Neural cell (in vitro differentiated cells): Measurements from ENCODE around the gene OR52E2. TPM values are rescaled to one million over a fixed set of nuclear protein-coding genes. Genes with fewer than 3 reads are reported as not detected.

Experiments
- H2AFZ ChIP-seq: fragments of 200-600, 300-800 bp; sonication (generic), shearing (Covaris generic); 2 replicates; pipeline ENCODE4 v1.6.0; 2014; ENCODE audit warnings: low read depth, mild to moderate bottlenecking, antibody characterized with exemption, low read length, moderate library complexity
- H3F3A ChIP-seq: fragments of 200-600 bp; shearing (Covaris generic); 2 replicates; pipeline ENCODE4 v1.6.1; 2016; ENCODE audit warnings: mild to moderate bottlenecking, moderate library complexity, mixed read lengths, antibody characterized with exemption, low read length; ENCODE audit not compliant: insufficient read depth, poor library complexity, severe bottlenecking
- H3K27ac ChIP-seq: fragments of 200-600, 300-800 bp; sonication (generic), shearing (Covaris generic); 2 replicates; pipeline ENCODE4 v1.5.1; 2014; ENCODE audit warnings: mild to moderate bottlenecking, low read length, moderate library complexity
- H3K27me3 ChIP-seq: fragments of 300-800, 200-600 bp; sonication (generic), shearing (Covaris generic); 2 replicates; pipeline ENCODE4 v1.6.0; 2014; ENCODE audit warnings: mild to moderate bottlenecking, low read depth, low read length, moderate library complexity; ENCODE audit not compliant: insufficient read depth
- H3K36me3 ChIP-seq: fragments of 300-800, 200-600 bp; sonication (generic), shearing (Covaris generic); 2 replicates; pipeline ENCODE4 v1.5.1; 2014; ENCODE audit warnings: mild to moderate bottlenecking, antibody characterized with exemption, low read length, moderate library complexity; ENCODE audit not compliant: insufficient read depth
- H3K4me2 ChIP-seq: fragments of 300-800, 200-600 bp; sonication (generic), shearing (Covaris generic); 2 replicates; pipeline ENCODE4 v1.6.0; 2014; ENCODE audit warnings: mild to moderate bottlenecking, low read length
- H3K4me3 ChIP-seq: fragments of 300-800, 200-600 bp; sonication (generic), shearing (Covaris generic); 2 replicates; pipeline ENCODE4 v1.5.1; 2014; ENCODE audit warnings: mild to moderate bottlenecking, low read length, moderate library complexity
- H3K79me2 ChIP-seq: fragments of 200-600 bp; shearing (Covaris generic); replicated peaks from 2 replicates; pipeline ENCODE4 v1.6.0; 2014; ENCODE audit warnings: mild to moderate bottlenecking, low read length, moderate library complexity; ENCODE audit not compliant: insufficient read depth
- H3K9ac ChIP-seq: fragments of 300-800, 200-600 bp; sonication (generic), shearing (Covaris generic); 2 replicates; pipeline ENCODE4 v1.6.1; 2016; ENCODE audit warnings: mild to moderate bottlenecking, low read length, mixed read lengths
- H3K9me2 ChIP-seq: fragments of 200-600 bp; shearing (Covaris generic); 2 replicates; pipeline ENCODE4 v1.6.1; 2016; ENCODE audit warnings: mild to moderate bottlenecking, low read length, mixed read lengths; ENCODE audit not compliant: insufficient read depth
- H3K9me3 ChIP-seq: fragments of 200-600, 300-800 bp; sonication (generic), shearing (Covaris generic); 2 replicates; pipeline ENCODE4 v1.6.1; 2016; ENCODE audit warnings: mild to moderate bottlenecking, mixed run types, low read length, moderate library complexity, mixed read lengths
- H4K20me1 ChIP-seq: fragments of 200-600 bp; shearing (Covaris generic); 2 replicates; pipeline ENCODE4 v1.6.1; 2016; ENCODE audit warnings: mild to moderate bottlenecking, mixed run types; ENCODE audit not compliant: insufficient read depth
- EP300 ChIP-seq: fragments of 450-650 bp; conservative IDR thresholded peaks from 2 replicates; pipeline ENCODE4 v1.6.1; 2014; ENCODE audit warnings: antibody characterized with exemption, mild to moderate bottlenecking, moderate library complexity; ENCODE audit not compliant: poor library complexity, severe bottlenecking
- EZH2 ChIP-seq: fragments of 200-600, 300-800 bp; shearing (Covaris generic), sonication (generic); IDR thresholded peaks from 2 replicates; pipeline ENCODE4 v1.6.1; 2014; ENCODE audit warnings: antibody characterized with exemption, low read length, borderline replicate concordance, mild to moderate bottlenecking; ENCODE audit not compliant: insufficient read depth, poor library complexity, severe bottlenecking
- MXI1 ChIP-seq: fragments of 450-650 bp; conservative IDR thresholded peaks from 2 replicates; pipeline ENCODE4 v1.6.1; 2014; ENCODE audit warnings: antibody characterized with exemption, mild to moderate bottlenecking; ENCODE audit not compliant: poor library complexity, severe bottlenecking
- POLR2AphosphoS5 ChIP-seq: IDR thresholded peaks from 2 replicates; pipeline ENCODE4 v1.6.1; 2012
- RAD21 ChIP-seq: fragments of 450-650 bp; conservative IDR thresholded peaks from 2 replicates; pipeline ENCODE4 v1.6.1; 2014; ENCODE audit warnings: antibody characterized with exemption, mild to moderate bottlenecking, moderate library complexity
- SMC3 ChIP-seq: fragments of 450-650 bp; conservative IDR thresholded peaks from 2 replicates; pipeline ENCODE4 v1.6.1; 2014; ENCODE audit warnings: antibody characterized with exemption, mild to moderate bottlenecking, moderate library complexity; ENCODE audit not compliant: poor library complexity
- TAF1 ChIP-seq: IDR thresholded peaks from 2 replicates; pipeline ENCODE4 v1.6.1; 2012; ENCODE audit warnings: low read depth
- polyA plus RNA-seq: library from polyadenylated mRNA; depleted of rRNA; stranded (reverse); fragments of >200 nt; gene quantifications from 2 replicates; pipeline ENCODE4 v1.2.3, GENCODE V29; 2014
- TF ChIP-seq, protein P1 (sequence below): IDR thresholded peaks from 2 replicates; pipeline ENCODE4 v1.6.1; 2012; ENCODE audit warnings: borderline replicate concordance
- TF ChIP-seq, protein P2 (sequence below): fragments of 450-650 bp; IDR thresholded peaks from 2 replicates; pipeline ENCODE4 v1.5.1; 2014; ENCODE audit warnings: antibody characterized with exemption, mild to moderate bottlenecking, moderate library complexity; ENCODE audit not compliant: poor library complexity, severe bottlenecking

OR52E2 gene
- polyA plus RNA-seq, 1 donor from 2014 or later = not detected

DNA sequence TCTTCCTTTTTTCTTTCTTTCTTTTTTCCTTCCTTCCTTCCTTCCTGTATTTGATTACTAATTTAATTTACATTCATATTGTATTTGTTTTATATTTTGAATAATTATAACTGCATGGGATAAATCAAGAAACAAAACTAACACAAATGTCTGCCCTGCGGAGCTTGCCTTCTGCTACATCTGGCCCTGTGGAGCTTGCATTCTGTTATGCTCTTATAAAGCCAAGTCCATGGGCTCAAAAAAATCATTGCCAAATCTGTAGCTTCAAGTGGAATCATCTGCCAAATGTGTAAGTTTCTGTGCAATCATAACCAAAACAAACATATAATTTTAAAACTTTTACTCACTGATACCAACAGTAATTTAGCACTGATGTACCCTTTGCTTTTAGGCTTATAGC, 21.1 kb downstream of the OR52E2 start:
- no peak overlapping the region for H2AFZ ChIP-seq
- no peaks in the 10 kb centered on the region for H3K27me3 ChIP-seq
- H3K36me3 ChIP-seq = no peaks in the 10 kb centered on the region
- H4K20me1 ChIP-seq = no peaks in the 10 kb centered on the region
- no peak overlapping the region for H3K4me2 ChIP-seq
- H3K27ac ChIP-seq = no peak overlapping the region
- H3K79me2 ChIP-seq = no peaks in the 10 kb centered on the region
- no peak overlapping the region for H3K9ac ChIP-seq
- no peaks in the 10 kb centered on the region for H3F3A ChIP-seq
- TF ChIP-seq RAD21 = no peak
- TF ChIP-seq EZH2 = no peak
- TF ChIP-seq TAF1 = no peak
- no peak for TF ChIP-seq POLR2AphosphoS5
- TF ChIP-seq, protein P1, sequence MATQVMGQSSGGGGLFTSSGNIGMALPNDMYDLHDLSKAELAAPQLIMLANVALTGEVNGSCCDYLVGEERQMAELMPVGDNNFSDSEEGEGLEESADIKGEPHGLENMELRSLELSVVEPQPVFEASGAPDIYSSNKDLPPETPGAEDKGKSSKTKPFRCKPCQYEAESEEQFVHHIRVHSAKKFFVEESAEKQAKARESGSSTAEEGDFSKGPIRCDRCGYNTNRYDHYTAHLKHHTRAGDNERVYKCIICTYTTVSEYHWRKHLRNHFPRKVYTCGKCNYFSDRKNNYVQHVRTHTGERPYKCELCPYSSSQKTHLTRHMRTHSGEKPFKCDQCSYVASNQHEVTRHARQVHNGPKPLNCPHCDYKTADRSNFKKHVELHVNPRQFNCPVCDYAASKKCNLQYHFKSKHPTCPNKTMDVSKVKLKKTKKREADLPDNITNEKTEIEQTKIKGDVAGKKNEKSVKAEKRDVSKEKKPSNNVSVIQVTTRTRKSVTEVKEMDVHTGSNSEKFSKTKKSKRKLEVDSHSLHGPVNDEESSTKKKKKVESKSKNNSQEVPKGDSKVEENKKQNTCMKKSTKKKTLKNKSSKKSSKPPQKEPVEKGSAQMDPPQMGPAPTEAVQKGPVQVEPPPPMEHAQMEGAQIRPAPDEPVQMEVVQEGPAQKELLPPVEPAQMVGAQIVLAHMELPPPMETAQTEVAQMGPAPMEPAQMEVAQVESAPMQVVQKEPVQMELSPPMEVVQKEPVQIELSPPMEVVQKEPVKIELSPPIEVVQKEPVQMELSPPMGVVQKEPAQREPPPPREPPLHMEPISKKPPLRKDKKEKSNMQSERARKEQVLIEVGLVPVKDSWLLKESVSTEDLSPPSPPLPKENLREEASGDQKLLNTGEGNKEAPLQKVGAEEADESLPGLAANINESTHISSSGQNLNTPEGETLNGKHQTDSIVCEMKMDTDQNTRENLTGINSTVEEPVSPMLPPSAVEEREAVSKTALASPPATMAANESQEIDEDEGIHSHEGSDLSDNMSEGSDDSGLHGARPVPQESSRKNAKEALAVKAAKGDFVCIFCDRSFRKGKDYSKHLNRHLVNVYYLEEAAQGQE = no peak
- TF ChIP-seq MXI1 = no peak
- TF ChIP-seq, protein P2, sequence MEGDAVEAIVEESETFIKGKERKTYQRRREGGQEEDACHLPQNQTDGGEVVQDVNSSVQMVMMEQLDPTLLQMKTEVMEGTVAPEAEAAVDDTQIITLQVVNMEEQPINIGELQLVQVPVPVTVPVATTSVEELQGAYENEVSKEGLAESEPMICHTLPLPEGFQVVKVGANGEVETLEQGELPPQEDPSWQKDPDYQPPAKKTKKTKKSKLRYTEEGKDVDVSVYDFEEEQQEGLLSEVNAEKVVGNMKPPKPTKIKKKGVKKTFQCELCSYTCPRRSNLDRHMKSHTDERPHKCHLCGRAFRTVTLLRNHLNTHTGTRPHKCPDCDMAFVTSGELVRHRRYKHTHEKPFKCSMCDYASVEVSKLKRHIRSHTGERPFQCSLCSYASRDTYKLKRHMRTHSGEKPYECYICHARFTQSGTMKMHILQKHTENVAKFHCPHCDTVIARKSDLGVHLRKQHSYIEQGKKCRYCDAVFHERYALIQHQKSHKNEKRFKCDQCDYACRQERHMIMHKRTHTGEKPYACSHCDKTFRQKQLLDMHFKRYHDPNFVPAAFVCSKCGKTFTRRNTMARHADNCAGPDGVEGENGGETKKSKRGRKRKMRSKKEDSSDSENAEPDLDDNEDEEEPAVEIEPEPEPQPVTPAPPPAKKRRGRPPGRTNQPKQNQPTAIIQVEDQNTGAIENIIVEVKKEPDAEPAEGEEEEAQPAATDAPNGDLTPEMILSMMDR = no peak
- TF ChIP-seq EP300 = no peak
- TF ChIP-seq SMC3 = no peak
- H3K9me3 ChIP-seq = no peaks in the 10 kb centered on the region
- no peak overlapping the region for H3K4me3 ChIP-seq
- no peaks in the 10 kb centered on the region for H3K9me2 ChIP-seq

DNA sequence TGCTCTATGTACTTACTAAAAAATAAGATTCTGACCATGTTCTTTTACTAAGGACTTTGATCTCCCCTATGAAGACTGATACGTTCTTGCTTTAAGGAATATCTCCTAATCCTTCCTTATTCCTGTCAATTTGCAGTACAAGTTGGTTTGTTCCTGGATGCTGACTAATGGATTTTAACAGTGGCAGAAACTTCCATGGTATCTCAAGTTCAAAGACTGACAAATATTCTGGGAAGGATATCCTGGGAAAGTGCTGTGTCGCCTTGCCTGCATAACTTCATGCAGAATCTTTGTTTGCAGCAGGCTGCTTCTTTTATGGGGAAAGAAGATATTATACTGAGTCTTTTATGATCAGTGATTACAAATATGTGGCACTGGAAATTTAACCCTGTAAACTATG, 21.5 kb downstream of the OR52E2 start:
- H4K20me1 ChIP-seq = no peaks in the 10 kb centered on the region
- H3K4me2 ChIP-seq = no peak overlapping the region

More for the DNA sequence above, 21.5 kb downstream of the OR52E2 start:
- H3K79me2 ChIP-seq = no peaks in the 10 kb centered on the region
- no peak overlapping the region for H2AFZ ChIP-seq
- H3K9me2 ChIP-seq = no peaks in the 10 kb centered on the region
- H3K4me3 ChIP-seq = no peak overlapping the region
- no peaks in the 10 kb centered on the region for H3K27me3 ChIP-seq
- H3K9ac ChIP-seq = no peak overlapping the region
- no peak for TF ChIP-seq MXI1
- no peak for TF ChIP-seq RAD21
- TF ChIP-seq, protein P1 = no peak
- TF ChIP-seq, protein P2 = no peak
- TF ChIP-seq POLR2AphosphoS5 = no peak
- TF ChIP-seq EZH2 = no peak
- TF ChIP-seq SMC3 = no peak
- TF ChIP-seq EP300 = no peak
- TF ChIP-seq TAF1 = no peak
- H3K36me3 ChIP-seq = no peaks in the 10 kb centered on the region
- H3K27ac ChIP-seq = no peak overlapping the region
- no peaks in the 10 kb centered on the region for H3K9me3 ChIP-seq
- no peaks in the 10 kb centered on the region for H3F3A ChIP-seq
